Loucy (cell line): Measurements from ENCODE around the gene CNTRL.

ENCODE experiments used
- H2AFZ ChIP-seq: fragments of 200-600 bp; sonication (generic); 2 replicates; pipeline ENCODE4 v1.6.0; 2016; ENCODE audit warnings: antibody characterized with exemption, mild to moderate bottlenecking, low read length, moderate library complexity
- H3F3A ChIP-seq: fragments of 200-600 bp; 2 replicates; pipeline ENCODE4 v1.6.0; 2016; ENCODE audit warnings: antibody characterized with exemption, low read depth, mild to moderate bottlenecking
- H3K27me3 ChIP-seq: fragments of 200-600 bp; sonication (generic); 2 replicates; pipeline ENCODE4 v1.6.1; 2014; ENCODE audit warnings: low read length, mild to moderate bottlenecking; ENCODE audit not compliant: insufficient read depth, poor library complexity, severe bottlenecking
- H3K36me3 ChIP-seq: fragments of 200-600 bp; sonication (generic); 2 replicates; pipeline ENCODE4 v1.6.1; 2016; ENCODE audit warnings: low read length; ENCODE audit not compliant: insufficient read depth
- H3K4me1 ChIP-seq: fragments of 200-600 bp; sonication (generic); 2 replicates; pipeline ENCODE4 v1.5.1; 2014; ENCODE audit warnings: low read length, mild to moderate bottlenecking; ENCODE audit not compliant: insufficient read depth, poor library complexity, severe bottlenecking
- H3K4me2 ChIP-seq: fragments of 200-600 bp; sonication (generic); 2 replicates; pipeline ENCODE4 v1.6.0; 2014; ENCODE audit warnings: antibody characterized with exemption, low read length, low read depth, mild to moderate bottlenecking; ENCODE audit not compliant: poor library complexity, severe bottlenecking
- H3K4me3 ChIP-seq: fragments of 200-600 bp; sonication (generic); 2 replicates; pipeline ENCODE4 v1.5.1; 2014; ENCODE audit warnings: low read length, mild to moderate bottlenecking, mixed read lengths; ENCODE audit not compliant: poor library complexity, severe bottlenecking
- H3K79me2 ChIP-seq: fragments of 200-600 bp; sonication (generic); 2 replicates; pipeline ENCODE4 v1.6.1; 2014; ENCODE audit warnings: low read length; ENCODE audit not compliant: insufficient read depth
- H3K9ac ChIP-seq: fragments of 200-600 bp; sonication (generic); 2 replicates; pipeline ENCODE4 v1.6.0; 2014; ENCODE audit warnings: mild to moderate bottlenecking, low read depth, low read length, moderate library complexity; ENCODE audit not compliant: poor library complexity, severe bottlenecking
- H3K9me2 ChIP-seq: fragments of 200-600 bp; sonication (generic); replicated peaks from 2 replicates; pipeline ENCODE4 v1.6.1; 2016; ENCODE audit warnings: low read depth, low read length, mixed read lengths
- H3K9me3 ChIP-seq: fragments of 200-600 bp; sonication (generic); 2 replicates; pipeline ENCODE4 v1.6.1; 2014; ENCODE audit warnings: mild to moderate bottlenecking, antibody characterized with exemption, low read length, low read depth; ENCODE audit not compliant: insufficient read depth
- H4K20me1 ChIP-seq: fragments of 200-600 bp; sonication (generic); 2 replicates; pipeline ENCODE4 v1.6.0; 2014; ENCODE audit warnings: antibody characterized with exemption, low read length, mild to moderate bottlenecking; ENCODE audit not compliant: insufficient read depth, poor library complexity, severe bottlenecking
- EZH2phosphoT487 ChIP-seq: fragments of 200-600 bp; IDR thresholded peaks from 2 replicates; pipeline ENCODE4 v1.6.1; 2018; ENCODE audit warnings: antibody characterized with exemption, mild to moderate bottlenecking, moderate library complexity, borderline replicate concordance
- TF ChIP-seq, protein P1 (sequence below): fragments of 200-600 bp; sonication (generic); conservative IDR thresholded peaks from 2 replicates; pipeline ENCODE4 v1.5.1; 2014; ENCODE audit warnings: mild to moderate bottlenecking, antibody characterized with exemption, low read length

Gene CNTRL

DNA sequence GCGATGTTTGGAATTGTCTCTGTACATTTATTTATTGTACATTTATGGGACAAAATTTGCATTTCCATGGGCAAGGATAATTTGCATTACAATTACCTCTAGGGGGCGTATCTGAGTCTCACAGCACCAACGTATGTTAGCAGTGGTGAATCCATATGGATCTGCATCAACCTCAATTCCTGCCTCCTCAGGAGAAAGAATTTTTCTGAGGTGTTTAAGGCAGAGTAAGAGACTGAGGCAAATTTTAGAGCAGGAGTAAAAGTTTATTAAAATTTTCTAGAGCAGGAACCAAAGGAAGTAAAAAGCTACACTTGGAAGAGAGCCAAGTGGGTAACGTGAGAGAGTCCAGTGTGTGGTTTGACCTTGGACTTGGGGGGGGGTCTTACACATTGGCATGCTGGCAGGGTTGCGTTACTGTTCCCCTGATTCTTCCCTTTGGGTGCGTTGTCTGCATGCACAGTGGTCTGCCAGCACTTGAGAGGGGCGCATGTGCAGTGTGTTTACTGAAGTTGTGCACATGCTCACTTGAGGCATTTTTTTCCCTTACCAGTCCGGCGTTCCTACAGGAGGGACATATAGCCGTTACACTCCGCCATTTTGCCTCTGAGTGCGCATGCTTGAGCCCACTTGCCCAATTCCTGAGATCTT, 147.9 kb downstream of the CNTRL start:
- Histone ChIP-seq H3K4me3 (no peak overlapping the region), H3K9me2 (no peaks in the 10 kb centered on the region), H3K27me3 (no peaks in the 10 kb centered on the region), H3K36me3 (no peaks in the 10 kb centered on the region), H3K4me1 (no peaks in the 10 kb centered on the region), H3F3A (no peaks in the 10 kb centered on the region), H3K4me2 (no peak overlapping the region), H3K9me3 (no peaks in the 10 kb centered on the region), H3K79me2 (no peaks in the 10 kb centered on the region), H3K9ac (no peak overlapping the region), H4K20me1 (no peaks in the 10 kb centered on the region), H2AFZ (no peak overlapping the region)
- TF ChIP-seq, protein P1, sequence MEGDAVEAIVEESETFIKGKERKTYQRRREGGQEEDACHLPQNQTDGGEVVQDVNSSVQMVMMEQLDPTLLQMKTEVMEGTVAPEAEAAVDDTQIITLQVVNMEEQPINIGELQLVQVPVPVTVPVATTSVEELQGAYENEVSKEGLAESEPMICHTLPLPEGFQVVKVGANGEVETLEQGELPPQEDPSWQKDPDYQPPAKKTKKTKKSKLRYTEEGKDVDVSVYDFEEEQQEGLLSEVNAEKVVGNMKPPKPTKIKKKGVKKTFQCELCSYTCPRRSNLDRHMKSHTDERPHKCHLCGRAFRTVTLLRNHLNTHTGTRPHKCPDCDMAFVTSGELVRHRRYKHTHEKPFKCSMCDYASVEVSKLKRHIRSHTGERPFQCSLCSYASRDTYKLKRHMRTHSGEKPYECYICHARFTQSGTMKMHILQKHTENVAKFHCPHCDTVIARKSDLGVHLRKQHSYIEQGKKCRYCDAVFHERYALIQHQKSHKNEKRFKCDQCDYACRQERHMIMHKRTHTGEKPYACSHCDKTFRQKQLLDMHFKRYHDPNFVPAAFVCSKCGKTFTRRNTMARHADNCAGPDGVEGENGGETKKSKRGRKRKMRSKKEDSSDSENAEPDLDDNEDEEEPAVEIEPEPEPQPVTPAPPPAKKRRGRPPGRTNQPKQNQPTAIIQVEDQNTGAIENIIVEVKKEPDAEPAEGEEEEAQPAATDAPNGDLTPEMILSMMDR, result peak; percentile 96
- no peak for TF ChIP-seq EZH2phosphoT487

DNA sequence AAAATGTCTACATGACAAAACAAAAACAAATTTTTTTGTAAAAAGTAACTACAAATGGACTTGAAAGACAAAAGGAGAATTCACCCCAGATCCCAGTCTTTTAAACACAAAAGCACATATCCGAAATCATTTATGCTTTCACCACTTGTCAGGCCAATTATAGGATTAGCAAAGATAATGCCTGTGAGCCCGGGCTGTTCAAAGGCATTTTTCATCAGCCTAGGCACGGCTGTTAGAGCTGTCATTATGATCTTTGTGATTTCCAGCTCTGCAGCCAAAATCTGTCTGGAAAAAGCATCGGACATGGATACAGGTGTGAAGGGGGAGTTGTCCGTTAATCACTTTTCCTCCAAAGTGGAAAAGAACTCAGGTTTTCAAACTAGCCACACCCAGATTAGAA, 150.5 kb downstream of the CNTRL start:
- TF ChIP-seq, protein P1, result no peak
- TF ChIP-seq EZH2phosphoT487, result no peak
- Histone ChIP-seq H2AFZ (no peak overlapping the region), H3K9me3 (no peaks in the 10 kb centered on the region), H3K79me2 (no peaks in the 10 kb centered on the region), H3K27me3 (no peaks in the 10 kb centered on the region), H4K20me1 (no peaks in the 10 kb centered on the region), H3K4me3 (no peak overlapping the region), H3K4me1 (no peaks in the 10 kb centered on the region), H3K9ac (no peak overlapping the region), H3F3A (no peaks in the 10 kb centered on the region), H3K36me3 (no peaks in the 10 kb centered on the region), H3K4me2 (no peak overlapping the region), H3K9me2 (no peaks in the 10 kb centered on the region)

DNA sequence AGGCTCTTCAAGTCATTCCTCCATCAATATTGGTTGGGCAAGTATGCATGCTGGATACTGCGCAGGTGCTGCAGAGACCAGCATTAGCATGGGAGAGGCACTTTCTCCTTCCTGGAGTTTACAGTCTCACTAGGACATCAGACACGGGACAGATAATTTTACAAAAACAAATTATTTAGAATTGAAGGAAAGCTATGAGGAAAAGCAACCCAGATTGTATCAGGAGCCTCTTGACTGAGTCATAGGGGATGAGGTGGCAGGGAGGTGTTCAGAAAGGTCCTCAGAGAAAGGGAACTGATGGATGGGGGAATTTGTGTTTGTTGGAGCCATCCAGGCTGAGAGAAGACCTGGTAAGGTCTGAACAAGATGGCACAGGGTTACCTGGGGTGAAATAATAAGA, 151.4 kb downstream of the CNTRL start:
- Histone ChIP-seq H4K20me1 (no peaks in the 10 kb centered on the region), H3K4me1 (no peaks in the 10 kb centered on the region), H3K27me3 (no peaks in the 10 kb centered on the region), H3K9me3 (no peaks in the 10 kb centered on the region), H3K36me3 (no peaks in the 10 kb centered on the region), H2AFZ (no peak overlapping the region), H3K79me2 (no peaks in the 10 kb centered on the region), H3K4me3 (no peak overlapping the region), H3K4me2 (no peak overlapping the region), H3K9me2 (no peaks in the 10 kb centered on the region), H3K9ac (no peak overlapping the region), H3F3A (no peaks in the 10 kb centered on the region)
- TF ChIP-seq, protein P1, result no peak
- TF ChIP-seq EZH2phosphoT487, result no peak
